ENCODE measurements around the gene HELQ. TPM values are rescaled to one million over a fixed set of nuclear protein-coding genes. Genes with fewer than 3 reads are reported as not detected.
A peak's percentile ranks its signal among the peaks of the same experiment; 100 is the strongest.

The HELQ gene
- total and polyA plus RNA-seq, 3 experiments from 2014 or later, result 14.0 to 23.5 (median 15.3) TPM

- Mint-ChIP-seq H3K27me3 (peaks cover 16 to 18% of the 10 kb centered on the region in 2 donors), H3K36me3 (peaks cover 0 to 30% (median 6%) of the 10 kb centered on the region in 3 donors), H3K27ac (no peak overlapping the region), H3K9me3 (peaks cover 15 to 30% (median 24%) of the 10 kb centered on the region in 5 donors), H3K4me3 (no peak overlapping the region), H3K4me1 (peaks cover 0 to 8% (median 0%) of the 10 kb centered on the region in 3 donors)
- H3K9me3 ChIP-seq (ENCODE audit: low read length), result peaks cover 10% of the 10 kb centered on the region
- H3K27me3 ChIP-seq (ENCODE audit: insufficient read depth, low read length, poor library complexity, severe bottlenecking), result no peaks in the 10 kb centered on the region
- no peak overlapping the region for H3K27ac ChIP-seq (ENCODE audit: low read depth, low read length)
- H3K4me3 ChIP-seq (ENCODE audit: low read length), result no peak overlapping the region
- H3K4me1 ChIP-seq (ENCODE audit: insufficient read depth, low read length), result no peaks in the 10 kb centered on the region
- no peaks in the 10 kb centered on the region for H3K36me3 ChIP-seq (ENCODE audit: insufficient read depth, low read length)
- CTCF ChIA-PET, result interaction anchor here (1.8 kb wide), 1 partner anchor 13 kb away, joined by 4 read pairs; no protein-coding TSS in a partner anchor
- DNase-seq, result peak in 1 of 5 donors; percentile 11
- POLR2A ChIA-PET, result no interaction called here
Observed at GRCh38 chr4:83378419-83378818, 77.2 kb downstream of the HELQ start.

GRCh38 chr4:83372931-83373330 is 82.7 kb downstream of the HELQ start:
- ChIA-PET POLR2A (no interaction called here), CTCF (no interaction called here)
- Mint-ChIP-seq H3K9me3 (peaks cover 8 to 17% (median 12%) of the 10 kb centered on the region in 5 donors), H3K27me3 (peaks cover 11 to 21% of the 10 kb centered on the region in 2 donors), H3K4me3 (no peak overlapping the region), H3K27ac (peak overlapping the region in 1 of 8 donors; percentile 36), H3K36me3 (peaks cover 0 to 20% (median 1%) of the 10 kb centered on the region in 3 donors), H3K4me1 (no peaks in the 10 kb centered on the region)
- DNase-seq, result no peak
- Histone ChIP-seq H3K4me1 (ENCODE audit: insufficient read depth, low read length) (no peaks in the 10 kb centered on the region), H3K9me3 (ENCODE audit: low read length) (peaks cover 4% of the 10 kb centered on the region), H3K27me3 (ENCODE audit: insufficient read depth, low read length, poor library complexity, severe bottlenecking) (no peaks in the 10 kb centered on the region), H3K36me3 (ENCODE audit: insufficient read depth, low read length) (no peaks in the 10 kb centered on the region), H3K4me3 (ENCODE audit: low read length) (no peak overlapping the region), H3K27ac (ENCODE audit: low read depth, low read length) (no peak overlapping the region)

- no peak overlapping the region for H3K27ac ChIP-seq (ENCODE audit: low read depth, low read length)
- H3K9me3 Mint-ChIP-seq, result peaks cover 1 to 7% (median 3%) of the 10 kb centered on the region in 5 donors
- H3K36me3 ChIP-seq (ENCODE audit: insufficient read depth, low read length), result no peaks in the 10 kb centered on the region
- no peak for DNase-seq
- ChIA-PET CTCF (no interaction called here), POLR2A (no interaction called here)
- no peak overlapping the region for H3K4me3 Mint-ChIP-seq
- H3K4me3 ChIP-seq (ENCODE audit: low read length), result no peak overlapping the region
- no peaks in the 10 kb centered on the region for H3K4me1 ChIP-seq (ENCODE audit: insufficient read depth, low read length)
- no peak overlapping the region for H3K27ac Mint-ChIP-seq
- H3K9me3 ChIP-seq (ENCODE audit: low read length), result no peaks in the 10 kb centered on the region
- no peaks in the 10 kb centered on the region for H3K27me3 ChIP-seq (ENCODE audit: insufficient read depth, low read length, poor library complexity, severe bottlenecking)
- H3K36me3 Mint-ChIP-seq, result peaks cover 0 to 10% (median 1%) of the 10 kb centered on the region in 3 donors
- no peaks in the 10 kb centered on the region for H3K4me1 Mint-ChIP-seq
- H3K27me3 Mint-ChIP-seq, result peaks cover 7 to 21% of the 10 kb centered on the region in 2 donors
Observed at GRCh38 chr4:83371936-83372335, 83.7 kb downstream of the HELQ start.

GRCh38 chr4:83371235-83371634 is 84.4 kb downstream of the HELQ start:
- no peaks in the 10 kb centered on the region for H3K4me1 ChIP-seq (ENCODE audit: insufficient read depth, low read length)
- no peaks in the 10 kb centered on the region for H3K9me3 ChIP-seq (ENCODE audit: low read length)
- no peak overlapping the region for H3K4me3 Mint-ChIP-seq
- no peaks in the 10 kb centered on the region for H3K27me3 ChIP-seq (ENCODE audit: insufficient read depth, low read length, poor library complexity, severe bottlenecking)
- H3K4me3 ChIP-seq (ENCODE audit: low read length), result no peak overlapping the region
- peaks cover 0 to 5% (median 1%) of the 10 kb centered on the region in 5 donors for H3K9me3 Mint-ChIP-seq
- peaks cover 0 to 7% (median under 1%) of the 10 kb centered on the region in 3 donors for H3K36me3 Mint-ChIP-seq
- ChIA-PET POLR2A (no interaction called here), CTCF (no interaction called here)
- no peaks in the 10 kb centered on the region for H3K4me1 Mint-ChIP-seq
- no peak overlapping the region for H3K27ac Mint-ChIP-seq
- DNase-seq, result no peak
- H3K36me3 ChIP-seq (ENCODE audit: insufficient read depth, low read length), result no peaks in the 10 kb centered on the region
- no peak overlapping the region for H3K27ac ChIP-seq (ENCODE audit: low read depth, low read length)
- H3K27me3 Mint-ChIP-seq, result peaks cover 7 to 19% of the 10 kb centered on the region in 2 donors

GRCh38 chr4:83370640-83370906 is 85.0 kb downstream of the HELQ start:
- H3K27me3 ChIP-seq (ENCODE audit: insufficient read depth, low read length, poor library complexity, severe bottlenecking), result no peaks in the 10 kb centered on the region
- no peaks in the 10 kb centered on the region for H3K9me3 ChIP-seq (ENCODE audit: low read length)
- ChIA-PET POLR2A (no interaction called here), CTCF (no interaction called here)
- Mint-ChIP-seq H3K27me3 (peaks cover 3 to 13% of the 10 kb centered on the region in 2 donors), H3K9me3 (no peaks in the 10 kb centered on the region), H3K4me3 (no peak overlapping the region), H3K4me1 (no peaks in the 10 kb centered on the region), H3K27ac (no peak overlapping the region), H3K36me3 (peaks cover 0 to under 1% (median 0%) of the 10 kb centered on the region in 3 donors)
- DNase-seq, result no peak
- H3K4me1 ChIP-seq (ENCODE audit: insufficient read depth, low read length), result no peaks in the 10 kb centered on the region
- no peak overlapping the region for H3K4me3 ChIP-seq (ENCODE audit: low read length)
- no peak overlapping the region for H3K27ac ChIP-seq (ENCODE audit: low read depth, low read length)
- no peaks in the 10 kb centered on the region for H3K36me3 ChIP-seq (ENCODE audit: insufficient read depth, low read length)

GRCh38 chr4:83369831-83370639 is 85.6 kb downstream of the HELQ start:
- Mint-ChIP-seq H3K9me3 (no peaks in the 10 kb centered on the region), H3K4me3 (no peak overlapping the region), H3K27ac (peak overlapping the region in 1 of 8 donors; percentile 26), H3K4me1 (no peaks in the 10 kb centered on the region), H3K36me3 (no peaks in the 10 kb centered on the region), H3K27me3 (peaks cover 3 to 11% of the 10 kb centered on the region in 2 donors)
- Histone ChIP-seq H3K9me3 (ENCODE audit: low read length) (no peaks in the 10 kb centered on the region), H3K4me3 (ENCODE audit: low read length) (no peak overlapping the region), H3K27me3 (ENCODE audit: insufficient read depth, low read length, poor library complexity, severe bottlenecking) (no peaks in the 10 kb centered on the region), H3K36me3 (ENCODE audit: insufficient read depth, low read length) (no peaks in the 10 kb centered on the region), H3K4me1 (ENCODE audit: insufficient read depth, low read length) (no peaks in the 10 kb centered on the region), H3K27ac (ENCODE audit: low read depth, low read length) (no peak overlapping the region)
- no peak for DNase-seq
- POLR2A ChIA-PET, result no interaction called here
- CTCF ChIA-PET, result no interaction called here

- Mint-ChIP-seq H3K4me1 (peaks cover 0 to 4% (median 0%) of the 10 kb centered on the region in 3 donors), H3K4me3 (no peak overlapping the region), H3K36me3 (no peaks in the 10 kb centered on the region), H3K27me3 (peaks cover 0 to 6% of the 10 kb centered on the region in 2 donors), H3K27ac (no peak overlapping the region), H3K9me3 (no peaks in the 10 kb centered on the region)
- no peak for DNase-seq
- H3K27me3 ChIP-seq (ENCODE audit: insufficient read depth, low read length, poor library complexity, severe bottlenecking), result no peaks in the 10 kb centered on the region
- ChIA-PET CTCF (interaction anchor here (0.8 kb wide), 1 partner anchor 10 kb away, joined by 3 read pairs; no protein-coding TSS in a partner anchor), POLR2A (interaction anchor here (0.7 kb wide), 1 partner anchor 327 kb away, joined by 4 read pairs; no protein-coding TSS in a partner anchor)
- H3K27ac ChIP-seq (ENCODE audit: low read depth, low read length), result no peak overlapping the region
- H3K4me3 ChIP-seq (ENCODE audit: low read length), result no peak overlapping the region
- no peaks in the 10 kb centered on the region for H3K9me3 ChIP-seq (ENCODE audit: low read length)
- H3K36me3 ChIP-seq (ENCODE audit: insufficient read depth, low read length), result no peaks in the 10 kb centered on the region
- H3K4me1 ChIP-seq (ENCODE audit: insufficient read depth, low read length), result no peaks in the 10 kb centered on the region
Observed at GRCh38 chr4:83364312-83364711, 91.3 kb downstream of the HELQ start.

GRCh38 chr4:83362492-83363329 is 92.9 kb downstream of the HELQ start:
- Histone ChIP-seq H3K27me3 (ENCODE audit: insufficient read depth, low read length, poor library complexity, severe bottlenecking) (no peaks in the 10 kb centered on the region), H3K27ac (ENCODE audit: low read depth, low read length) (no peak overlapping the region), H3K4me3 (ENCODE audit: low read length) (no peak overlapping the region), H3K4me1 (ENCODE audit: insufficient read depth, low read length) (no peaks in the 10 kb centered on the region), H3K36me3 (ENCODE audit: insufficient read depth, low read length) (no peaks in the 10 kb centered on the region), H3K9me3 (ENCODE audit: low read length) (no peaks in the 10 kb centered on the region)
- Mint-ChIP-seq H3K4me3 (no peak overlapping the region), H3K27ac (no peak overlapping the region), H3K27me3 (peaks cover 0 to 6% of the 10 kb centered on the region in 2 donors), H3K4me1 (peaks cover 0 to 4% (median 0%) of the 10 kb centered on the region in 3 donors), H3K9me3 (no peaks in the 10 kb centered on the region), H3K36me3 (no peaks in the 10 kb centered on the region)
- ChIA-PET CTCF (interaction anchor here (1.0 kb wide), 1 partner anchor 17 kb away, joined by 3 read pairs; no protein-coding TSS in a partner anchor), POLR2A (no interaction called here)
- no peak for DNase-seq

Data from CD8-positive, alpha-beta memory T cell (primary cell).